SK-N-SH treated with all-trans-retinoic acid at 6 μM for 48 hours (cell line): Measurements from ENCODE around the gene ADGRV1.
A peak's percentile ranks its signal among the peaks of the same experiment; 100 is the strongest.

Experiments used
- ATAC-seq: fragments of 200-7000 bp; cut with Tn5 transposase; 3 replicates; pipeline ENCODE4 v1.9.1; 2020; ENCODE audit warnings: mild to moderate bottlenecking, moderate library complexity
- ARNTL ChIP-seq: fragments of 450-650 bp; formaldehyde crosslinking; IDR thresholded peaks from 2 replicates; pipeline ENCODE4 v1.5.0; 2020; ENCODE audit warnings: low read depth, mild to moderate bottlenecking, moderate library complexity, borderline replicate concordance
- BACH2 ChIP-seq: fragments of 250-450 bp; sonication (Bioruptor Pico); IDR thresholded peaks from 2 replicates; pipeline ENCODE4 v1.9.0; 2021; ENCODE audit warnings: mild to moderate bottlenecking, borderline replicate concordance
- CSDC2 ChIP-seq: fragments of 250-450 bp; sonication (Bioruptor Pico); IDR thresholded peaks from 2 replicates; pipeline ENCODE4 v1.5.0; 2020; ENCODE audit warnings: mild to moderate bottlenecking, moderate library complexity
- ESRRG ChIP-seq: fragments of 250-450 bp; sonication (Bioruptor Pico); IDR thresholded peaks from 2 replicates; pipeline ENCODE4 v1.6.1; 2021; ENCODE audit warnings: mild to moderate bottlenecking
- GLIS3 ChIP-seq: fragments of 250-450 bp; sonication (Bioruptor Pico); IDR thresholded peaks from 2 replicates; pipeline ENCODE4 v1.5.0; 2020; ENCODE audit warnings: mild to moderate bottlenecking, moderate library complexity
- ISL1 ChIP-seq: fragments of 250-450 bp; sonication (Bioruptor Pico); IDR thresholded peaks from 2 replicates; pipeline ENCODE4 v2.1.2; 2022; ENCODE audit warnings: mild to moderate bottlenecking, moderate library complexity
- OSR1 ChIP-seq: fragments of 250-450 bp; sonication (Bioruptor Pico); IDR thresholded peaks from 2 replicates; pipeline ENCODE4 v1.8.0; 2022; ENCODE audit warnings: moderate library complexity, mild to moderate bottlenecking, inconsistent platforms
- PPARA ChIP-seq: fragments of 250-450 bp; sonication (Bioruptor Pico); IDR thresholded peaks from 2 replicates; pipeline ENCODE4 v1.5.0; 2020; ENCODE audit warnings: mild to moderate bottlenecking, borderline replicate concordance
- SNAI2 ChIP-seq: fragments of 250-450 bp; sonication (Bioruptor Pico); IDR thresholded peaks from 2 replicates; pipeline ENCODE4 v1.5.0; 2020; ENCODE audit warnings: mild to moderate bottlenecking, moderate library complexity
- TCF4 ChIP-seq: fragments of 250-450 bp; sonication (Bioruptor Pico); IDR thresholded peaks from 2 replicates; pipeline ENCODE4 v1.8.0; 2021; ENCODE audit warnings: mild to moderate bottlenecking, moderate library complexity, borderline replicate concordance
- TOX ChIP-seq: fragments of 250-450 bp; sonication (Bioruptor Pico); IDR thresholded peaks from 2 replicates; pipeline ENCODE4 v1.8.0; 2021; ENCODE audit warnings: mild to moderate bottlenecking, moderate library complexity, borderline replicate concordance
- ZFP3 ChIP-seq: fragments of 250-450 bp; sonication (Bioruptor Pico); IDR thresholded peaks from 2 replicates; pipeline ENCODE4 v1.5.0; 2020; ENCODE audit warnings: mild to moderate bottlenecking, moderate library complexity
- ZNF565 ChIP-seq: fragments of 450-650 bp; formaldehyde crosslinking; conservative IDR thresholded peaks from 2 replicates; pipeline ENCODE4 v1.5.0; 2020; ENCODE audit warnings: low read depth, mild to moderate bottlenecking, moderate library complexity
- ZNF8 ChIP-seq: fragments of 450-650 bp; formaldehyde crosslinking; IDR thresholded peaks from 2 replicates; pipeline ENCODE4 v1.5.0; 2020; ENCODE audit warnings: mild to moderate bottlenecking, moderate library complexity
- TF ChIP-seq, protein P1 (sequence below): fragments of 250-450 bp; sonication (Bioruptor Pico); IDR thresholded peaks from 2 replicates; pipeline ENCODE4 v1.5.1; 2021; ENCODE audit warnings: mild to moderate bottlenecking, moderate library complexity
- TF ChIP-seq, protein P2 (sequence below): fragments of 250-450 bp; sonication (Bioruptor Pico); IDR thresholded peaks from 2 replicates; pipeline ENCODE4 v1.8.0; 2020; ENCODE audit warnings: mild to moderate bottlenecking, moderate library complexity, borderline replicate concordance
- TF ChIP-seq, protein P3 (sequence below): fragments of 250-450 bp; sonication (Bioruptor Pico); IDR thresholded peaks from 2 replicates; pipeline ENCODE4 v1.5.0; 2020; ENCODE audit warnings: mild to moderate bottlenecking, moderate library complexity
- TF ChIP-seq, protein P4 (sequence below): fragments of 250-450 bp; sonication (Bioruptor Pico); IDR thresholded peaks from 2 replicates; pipeline ENCODE4 v1.8.0; 2021; ENCODE audit warnings: low read depth, mild to moderate bottlenecking, moderate library complexity, borderline replicate concordance

ADGRV1 gene

DNA sequence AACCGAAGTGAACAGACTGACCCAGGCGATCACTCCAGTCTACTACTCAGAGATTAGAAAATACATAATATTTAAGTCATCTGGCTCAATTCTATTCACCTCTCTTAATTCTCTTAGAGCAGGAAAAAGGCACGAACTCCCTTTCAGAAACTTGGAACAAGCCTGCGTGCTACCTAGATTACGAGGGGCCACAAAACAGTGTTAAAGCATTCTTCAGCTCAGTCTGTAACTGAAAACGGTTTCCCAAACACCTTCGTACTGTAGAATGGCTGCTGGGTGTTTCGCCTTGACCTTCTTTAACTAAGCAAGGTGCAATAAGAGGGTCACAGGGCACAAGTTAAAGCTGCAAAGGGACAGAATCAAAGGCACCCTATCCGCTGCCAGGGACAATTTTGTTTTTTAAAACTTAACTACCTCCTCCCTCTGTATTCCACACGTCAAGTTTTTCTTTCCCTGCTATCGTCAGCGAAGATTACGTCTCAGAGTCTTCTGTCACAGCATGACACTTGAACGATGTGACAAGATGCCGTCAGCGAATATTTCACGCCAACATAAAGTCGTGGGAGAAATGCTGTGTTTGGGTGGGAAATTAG is 29.9 kb upstream of the ADGRV1 start:
- ATAC-seq, result peak; percentile 23
- TF ChIP-seq, protein P1, sequence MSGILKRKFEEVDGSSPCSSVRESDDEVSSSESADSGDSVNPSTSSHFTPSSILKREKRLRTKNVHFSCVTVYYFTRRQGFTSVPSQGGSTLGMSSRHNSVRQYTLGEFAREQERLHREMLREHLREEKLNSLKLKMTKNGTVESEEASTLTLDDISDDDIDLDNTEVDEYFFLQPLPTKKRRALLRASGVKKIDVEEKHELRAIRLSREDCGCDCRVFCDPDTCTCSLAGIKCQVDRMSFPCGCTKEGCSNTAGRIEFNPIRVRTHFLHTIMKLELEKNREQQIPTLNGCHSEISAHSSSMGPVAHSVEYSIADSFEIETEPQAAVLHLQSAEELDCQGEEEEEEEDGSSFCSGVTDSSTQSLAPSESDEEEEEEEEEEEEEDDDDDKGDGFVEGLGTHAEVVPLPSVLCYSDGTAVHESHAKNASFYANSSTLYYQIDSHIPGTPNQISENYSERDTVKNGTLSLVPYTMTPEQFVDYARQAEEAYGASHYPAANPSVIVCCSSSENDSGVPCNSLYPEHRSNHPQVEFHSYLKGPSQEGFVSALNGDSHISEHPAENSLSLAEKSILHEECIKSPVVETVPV (CRISPR knock-in tag), result no peak
- no peak for TF ChIP-seq CSDC2 (CRISPR knock-in tag)
- no peak for TF ChIP-seq ZFP3 (CRISPR knock-in tag)
- TF ChIP-seq, protein P2, sequence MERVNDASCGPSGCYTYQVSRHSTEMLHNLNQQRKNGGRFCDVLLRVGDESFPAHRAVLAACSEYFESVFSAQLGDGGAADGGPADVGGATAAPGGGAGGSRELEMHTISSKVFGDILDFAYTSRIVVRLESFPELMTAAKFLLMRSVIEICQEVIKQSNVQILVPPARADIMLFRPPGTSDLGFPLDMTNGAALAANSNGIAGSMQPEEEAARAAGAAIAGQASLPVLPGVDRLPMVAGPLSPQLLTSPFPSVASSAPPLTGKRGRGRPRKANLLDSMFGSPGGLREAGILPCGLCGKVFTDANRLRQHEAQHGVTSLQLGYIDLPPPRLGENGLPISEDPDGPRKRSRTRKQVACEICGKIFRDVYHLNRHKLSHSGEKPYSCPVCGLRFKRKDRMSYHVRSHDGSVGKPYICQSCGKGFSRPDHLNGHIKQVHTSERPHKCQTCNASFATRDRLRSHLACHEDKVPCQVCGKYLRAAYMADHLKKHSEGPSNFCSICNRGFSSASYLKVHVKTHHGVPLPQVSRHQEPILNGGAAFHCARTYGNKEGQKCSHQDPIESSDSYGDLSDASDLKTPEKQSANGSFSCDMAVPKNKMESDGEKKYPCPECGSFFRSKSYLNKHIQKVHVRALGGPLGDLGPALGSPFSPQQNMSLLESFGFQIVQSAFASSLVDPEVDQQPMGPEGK (CRISPR knock-in tag), result no peak
- no peak for TF ChIP-seq SNAI2 (CRISPR knock-in tag)
- TF ChIP-seq ARNTL (CRISPR knock-in tag), result no peak
- TF ChIP-seq ISL1 (CRISPR knock-in tag), result no peak
- TF ChIP-seq TOX (CRISPR knock-in tag), result no peak
- no peak for TF ChIP-seq BACH2
- TF ChIP-seq PPARA (CRISPR knock-in tag), result no peak
- TF ChIP-seq TCF4 (CRISPR knock-in tag), result no peak
- TF ChIP-seq, protein P3, sequence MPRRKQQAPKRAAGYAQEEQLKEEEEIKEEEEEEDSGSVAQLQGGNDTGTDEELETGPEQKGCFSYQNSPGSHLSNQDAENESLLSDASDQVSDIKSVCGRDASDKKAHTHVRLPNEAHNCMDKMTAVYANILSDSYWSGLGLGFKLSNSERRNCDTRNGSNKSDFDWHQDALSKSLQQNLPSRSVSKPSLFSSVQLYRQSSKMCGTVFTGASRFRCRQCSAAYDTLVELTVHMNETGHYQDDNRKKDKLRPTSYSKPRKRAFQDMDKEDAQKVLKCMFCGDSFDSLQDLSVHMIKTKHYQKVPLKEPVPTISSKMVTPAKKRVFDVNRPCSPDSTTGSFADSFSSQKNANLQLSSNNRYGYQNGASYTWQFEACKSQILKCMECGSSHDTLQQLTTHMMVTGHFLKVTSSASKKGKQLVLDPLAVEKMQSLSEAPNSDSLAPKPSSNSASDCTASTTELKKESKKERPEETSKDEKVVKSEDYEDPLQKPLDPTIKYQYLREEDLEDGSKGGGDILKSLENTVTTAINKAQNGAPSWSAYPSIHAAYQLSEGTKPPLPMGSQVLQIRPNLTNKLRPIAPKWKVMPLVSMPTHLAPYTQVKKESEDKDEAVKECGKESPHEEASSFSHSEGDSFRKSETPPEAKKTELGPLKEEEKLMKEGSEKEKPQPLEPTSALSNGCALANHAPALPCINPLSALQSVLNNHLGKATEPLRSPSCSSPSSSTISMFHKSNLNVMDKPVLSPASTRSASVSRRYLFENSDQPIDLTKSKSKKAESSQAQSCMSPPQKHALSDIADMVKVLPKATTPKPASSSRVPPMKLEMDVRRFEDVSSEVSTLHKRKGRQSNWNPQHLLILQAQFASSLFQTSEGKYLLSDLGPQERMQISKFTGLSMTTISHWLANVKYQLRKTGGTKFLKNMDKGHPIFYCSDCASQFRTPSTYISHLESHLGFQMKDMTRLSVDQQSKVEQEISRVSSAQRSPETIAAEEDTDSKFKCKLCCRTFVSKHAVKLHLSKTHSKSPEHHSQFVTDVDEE (CRISPR knock-in tag), result no peak
- no peak for TF ChIP-seq OSR1 (CRISPR knock-in tag)
- no peak for TF ChIP-seq ESRRG (CRISPR knock-in tag)
- no peak for TF ChIP-seq ZNF565 (CRISPR knock-in tag)
- TF ChIP-seq, protein P4, sequence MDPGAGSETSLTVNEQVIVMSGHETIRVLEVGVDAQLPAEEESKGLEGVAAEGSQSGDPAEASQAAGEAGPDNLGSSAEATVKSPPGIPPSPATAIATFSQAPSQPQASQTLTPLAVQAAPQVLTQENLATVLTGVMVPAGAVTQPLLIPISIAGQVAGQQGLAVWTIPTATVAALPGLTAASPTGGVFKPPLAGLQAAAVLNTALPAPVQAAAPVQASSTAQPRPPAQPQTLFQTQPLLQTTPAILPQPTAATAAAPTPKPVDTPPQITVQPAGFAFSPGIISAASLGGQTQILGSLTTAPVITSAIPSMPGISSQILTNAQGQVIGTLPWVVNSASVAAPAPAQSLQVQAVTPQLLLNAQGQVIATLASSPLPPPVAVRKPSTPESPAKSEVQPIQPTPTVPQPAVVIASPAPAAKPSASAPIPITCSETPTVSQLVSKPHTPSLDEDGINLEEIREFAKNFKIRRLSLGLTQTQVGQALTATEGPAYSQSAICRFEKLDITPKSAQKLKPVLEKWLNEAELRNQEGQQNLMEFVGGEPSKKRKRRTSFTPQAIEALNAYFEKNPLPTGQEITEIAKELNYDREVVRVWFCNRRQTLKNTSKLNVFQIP, result no peak
- TF ChIP-seq, all 23 proteins: peak for 0

DNA sequence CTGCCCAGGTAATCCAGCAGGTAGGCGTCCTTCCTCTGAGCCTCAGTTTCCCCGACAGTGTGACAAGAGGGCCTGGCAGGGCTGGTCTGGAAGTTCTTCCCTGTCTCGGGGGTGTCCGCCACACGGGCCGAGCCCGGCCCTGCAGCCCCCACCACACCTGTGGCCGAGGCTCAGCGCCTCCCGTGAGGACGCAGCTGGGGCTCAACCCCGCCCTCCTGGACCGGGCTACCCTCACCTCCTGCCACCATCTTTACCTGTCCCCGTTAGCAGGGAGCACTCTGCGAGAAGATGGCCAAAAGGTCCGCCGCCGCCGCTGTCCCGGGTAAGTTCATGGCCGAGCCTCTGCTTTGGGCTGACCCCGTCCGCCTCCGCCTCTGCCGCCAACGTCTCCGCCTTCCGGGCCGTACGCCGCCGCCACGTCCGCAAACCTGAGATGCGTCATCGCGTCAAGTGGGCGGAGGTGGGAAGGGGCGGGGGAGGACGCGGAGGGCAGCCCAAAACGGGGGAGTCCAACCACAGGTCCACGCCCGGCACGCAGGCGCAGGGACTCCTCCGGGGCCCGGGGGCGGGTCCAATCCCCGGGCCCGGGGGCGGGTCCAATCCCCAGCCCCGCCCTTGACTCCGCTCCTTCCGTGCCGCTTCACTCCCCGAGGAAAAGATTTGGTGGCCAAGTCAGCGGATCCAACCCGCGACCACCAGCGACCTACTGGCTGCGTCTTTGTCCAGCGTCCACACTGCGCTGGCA is 29.2 kb upstream of the ADGRV1 start, which contains the start of gene LYSMD3:
TSS of gene LYSMD3 (minus strand) at position 391 of the 745 bp plus-strand sequence. CDS start 4,295 bp downstream, outside the sequence.
- peak; percentile 96 for ATAC-seq
- TF ChIP-seq TOX (CRISPR knock-in tag) (no peak), TCF4 (CRISPR knock-in tag) (no peak), GLIS3 (CRISPR knock-in tag) (no peak), CSDC2 (CRISPR knock-in tag) (0 out of 2 replicates have a peak, but pooled peaks have one; percentile 24), SNAI2 (CRISPR knock-in tag) (no peak), ZNF8 (CRISPR knock-in tag) (no peak)
- TF ChIP-seq, protein P2 (CRISPR knock-in tag), result no peak
- TF ChIP-seq, protein P4, result no peak
